ENCODE measurements around the gene CREB5.

GRCh38 chr7:28608731-28609130 lies 196.4 kb downstream of the CREB5 start:
- TF ChIP-seq CTCF (IDR thresholded peaks at IDR 0.05): no peak
- no peak for TF ChIP-seq POLR2AphosphoS5 (IDR thresholded peaks at IDR 0.05)
- no peak for TF ChIP-seq EP300 (IDR thresholded peaks at IDR 0.05)
